PFSK-1 (cell line): ENCODE measurements around the gene SLC9A9.

Experiments used
- FOXP2 ChIP-seq: optimal IDR thresholded peaks from 2 replicates; pipeline ENCODE3; 2011; ENCODE audit warnings: borderline replicate concordance, control low read depth, inconsistent platforms; ENCODE audit not compliant: insufficient read depth; ENCODE audit errors: extremely low read length, extremely low read depth
- SIN3A ChIP-seq: IDR thresholded peaks from 2 replicates; pipeline ENCODE4 v1.6.1; 2012; ENCODE audit warnings: mild to moderate bottlenecking, low read length, moderate library complexity, borderline replicate concordance; ENCODE audit not compliant: insufficient read depth
- TAF1 ChIP-seq: IDR thresholded peaks from 2 replicates; pipeline ENCODE4 v1.6.1; 2012; ENCODE audit warnings: low read length, control low read depth, borderline replicate concordance; ENCODE audit not compliant: insufficient read depth

- no peak for TF ChIP-seq TAF1
- no peak for TF ChIP-seq FOXP2
- TF ChIP-seq SIN3A = no peak
These were observed 316.2 kb downstream of the SLC9A9 start for GRCh38 chr3:143532091-143532490.
